ENCODE results near the gene MRPS15.

DNA sequence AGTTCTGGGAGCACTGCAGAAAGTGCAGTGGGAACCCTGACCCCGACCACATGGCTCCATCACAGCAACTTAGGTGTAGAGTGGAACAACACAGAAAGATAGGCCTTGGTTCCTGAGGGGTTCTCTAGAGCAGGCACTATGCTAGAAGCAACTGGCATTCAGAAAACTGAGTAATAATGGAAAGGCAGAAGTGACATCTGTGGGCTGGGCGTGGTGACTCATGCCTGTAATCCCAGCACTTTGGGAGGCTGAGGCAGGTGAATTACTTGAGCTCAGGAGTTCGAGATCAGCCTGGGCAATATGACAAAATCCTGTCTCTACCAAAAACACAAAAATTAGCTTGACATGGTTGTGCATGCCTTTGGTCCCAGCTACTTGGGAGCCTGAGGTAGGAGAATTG, 5.3 kb downstream of the MRPS15 start:
- TF ChIP-seq, protein P1, sequence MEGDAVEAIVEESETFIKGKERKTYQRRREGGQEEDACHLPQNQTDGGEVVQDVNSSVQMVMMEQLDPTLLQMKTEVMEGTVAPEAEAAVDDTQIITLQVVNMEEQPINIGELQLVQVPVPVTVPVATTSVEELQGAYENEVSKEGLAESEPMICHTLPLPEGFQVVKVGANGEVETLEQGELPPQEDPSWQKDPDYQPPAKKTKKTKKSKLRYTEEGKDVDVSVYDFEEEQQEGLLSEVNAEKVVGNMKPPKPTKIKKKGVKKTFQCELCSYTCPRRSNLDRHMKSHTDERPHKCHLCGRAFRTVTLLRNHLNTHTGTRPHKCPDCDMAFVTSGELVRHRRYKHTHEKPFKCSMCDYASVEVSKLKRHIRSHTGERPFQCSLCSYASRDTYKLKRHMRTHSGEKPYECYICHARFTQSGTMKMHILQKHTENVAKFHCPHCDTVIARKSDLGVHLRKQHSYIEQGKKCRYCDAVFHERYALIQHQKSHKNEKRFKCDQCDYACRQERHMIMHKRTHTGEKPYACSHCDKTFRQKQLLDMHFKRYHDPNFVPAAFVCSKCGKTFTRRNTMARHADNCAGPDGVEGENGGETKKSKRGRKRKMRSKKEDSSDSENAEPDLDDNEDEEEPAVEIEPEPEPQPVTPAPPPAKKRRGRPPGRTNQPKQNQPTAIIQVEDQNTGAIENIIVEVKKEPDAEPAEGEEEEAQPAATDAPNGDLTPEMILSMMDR (IDR thresholded peaks at IDR 0.05), result no peak
- TF ChIP-seq POLR2A (IDR thresholded peaks at IDR 0.05) (no peak), EP300 (IDR thresholded peaks at IDR 0.05; ENCODE audit: low read depth) (no peak)
